Ecto neural progenitor cell (in vitro differentiated cells): ENCODE data around the gene ARL10.
A peak's percentile ranks its signal among the peaks of the same experiment; 100 is the strongest.

Experiments
- DNase-seq: peaks from one replicate; pipeline ENCODE4 v3.0.0-alpha.2; 2018; ENCODE audit warnings: low spot score

ARL10 gene

DNA sequence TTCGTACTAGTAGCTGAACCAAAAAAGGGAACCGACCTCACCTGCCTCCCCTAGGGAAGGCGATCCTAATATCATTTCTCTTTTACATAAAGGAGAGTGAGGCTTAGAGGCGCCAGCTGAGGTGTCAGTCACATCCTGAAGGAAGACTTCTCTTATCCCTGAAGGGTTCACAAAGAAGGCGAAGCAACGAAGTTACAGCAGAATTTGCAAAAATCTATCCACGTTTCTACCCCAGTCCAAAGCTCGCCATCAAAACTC is 3.1 kb upstream of the ARL10 start:
- DNase-seq: no peak

DNA sequence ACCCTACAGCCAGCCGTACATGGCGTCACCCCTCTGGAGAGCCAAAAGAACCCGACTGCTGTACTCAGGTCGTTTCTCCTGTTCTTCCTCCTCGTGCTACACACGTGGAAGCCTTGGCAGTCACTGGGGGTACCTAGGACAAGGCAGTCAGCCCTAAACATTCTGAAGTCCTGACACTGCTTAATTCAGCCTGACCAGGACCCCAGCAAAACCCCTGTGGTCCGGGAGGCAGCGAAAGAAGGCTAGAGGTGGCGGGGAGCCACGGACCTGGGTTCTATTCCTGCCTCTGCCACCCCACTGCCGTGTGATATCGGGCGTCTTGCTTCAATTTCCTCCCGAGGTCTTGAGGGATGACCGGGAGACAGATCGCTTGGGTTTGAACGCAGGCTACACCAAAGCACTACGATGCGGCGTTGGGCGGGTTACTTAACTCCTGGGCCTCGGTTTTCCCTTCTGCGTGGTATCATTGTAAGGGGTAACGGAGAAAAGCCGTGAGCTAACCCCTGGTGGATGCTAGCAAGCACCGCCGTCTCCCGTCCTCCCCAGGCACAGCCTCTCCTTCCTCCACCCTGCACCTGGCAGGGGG is 429 bp upstream of the ARL10 start:
- DNase-seq: no peak

DNA sequence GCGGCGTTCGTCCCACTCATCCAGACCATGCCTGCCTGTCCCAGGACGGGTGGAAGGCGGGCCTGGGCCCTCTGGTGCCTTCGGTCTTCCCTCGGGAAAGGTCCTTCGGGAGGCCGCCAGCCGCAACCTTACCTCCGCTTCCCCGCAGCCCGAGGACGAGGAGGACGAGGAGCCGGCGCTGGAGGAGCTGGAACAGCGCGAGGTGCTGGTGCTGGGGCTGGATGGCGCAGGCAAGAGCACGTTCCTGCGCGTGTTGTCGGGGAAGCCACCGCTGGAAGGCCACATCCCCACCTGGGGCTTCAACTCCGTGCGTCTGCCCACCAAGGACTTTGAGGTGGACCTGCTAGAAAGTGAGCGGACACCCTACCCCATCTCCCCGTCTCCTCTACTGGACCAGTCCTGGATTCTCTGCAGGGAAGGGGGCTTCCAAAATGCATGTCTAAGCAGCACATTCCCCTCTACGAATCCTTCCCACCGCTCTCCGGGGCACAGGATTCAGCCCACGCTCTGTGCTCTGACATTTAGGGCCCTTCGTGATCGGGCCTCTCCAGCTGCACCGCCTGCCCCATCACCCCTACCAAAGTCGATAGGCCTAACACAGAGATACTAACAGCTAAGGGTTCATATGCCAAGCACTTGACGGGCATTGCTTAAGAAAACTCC is 1.1 kb downstream of the ARL10 start:
- DNase-seq: no peak

DNA sequence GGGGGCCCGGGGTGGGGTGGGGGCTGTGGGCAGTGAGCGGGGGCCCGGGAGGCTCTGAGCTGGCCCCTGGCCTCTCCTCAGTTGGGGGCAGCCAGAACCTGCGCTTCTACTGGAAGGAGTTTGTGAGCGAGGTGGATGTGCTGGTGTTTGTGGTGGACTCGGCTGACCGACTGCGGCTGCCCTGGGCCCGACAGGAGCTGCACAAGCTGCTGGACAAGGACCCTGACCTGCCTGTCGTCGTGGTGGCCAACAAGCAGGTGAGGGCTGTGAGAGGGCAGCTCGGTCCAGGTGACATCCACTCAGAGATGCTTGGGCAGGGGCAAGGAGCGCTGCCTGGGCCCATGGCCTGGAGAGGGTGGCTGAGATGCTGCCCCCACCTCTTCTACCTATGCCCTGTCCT is 3.4 kb downstream of the ARL10 start:
- no peak for DNase-seq

DNA sequence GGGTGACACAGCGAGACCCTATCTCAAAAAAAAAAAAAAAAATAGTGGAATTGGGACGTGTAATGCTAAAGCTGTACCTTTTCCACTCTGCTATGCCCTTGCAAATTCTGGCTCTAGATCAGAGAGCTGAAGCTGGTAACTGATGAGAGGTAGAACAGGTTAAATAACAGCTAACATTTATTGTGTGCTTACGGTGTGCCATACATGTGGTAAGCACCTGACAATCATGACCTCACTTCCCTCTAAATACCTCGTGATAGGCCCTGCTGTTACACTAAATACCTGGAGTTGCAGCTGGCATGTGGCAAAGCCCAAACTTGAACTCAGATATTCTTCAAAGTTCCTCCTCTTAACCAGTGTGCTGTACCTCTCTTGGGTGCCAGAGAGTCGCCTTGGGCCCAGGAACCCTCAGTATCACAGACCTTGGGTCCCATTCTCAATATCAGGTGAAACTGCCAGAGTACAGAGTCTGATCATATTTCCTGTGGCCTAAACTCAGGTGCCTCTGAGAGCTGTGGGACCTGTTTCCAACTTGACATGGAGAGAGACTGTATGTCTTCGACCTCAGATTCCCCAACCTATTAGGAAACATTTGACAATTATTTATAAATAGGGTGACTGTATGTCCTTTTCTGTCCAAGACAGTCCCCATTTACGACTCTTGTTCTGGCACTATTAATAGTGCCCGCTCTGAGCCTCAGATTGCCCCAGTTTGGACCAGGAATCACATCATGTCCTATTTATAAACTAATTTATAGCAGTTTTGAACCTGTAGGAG is 4.8 kb downstream of the ARL10 start:
- DNase-seq: no peak

DNA sequence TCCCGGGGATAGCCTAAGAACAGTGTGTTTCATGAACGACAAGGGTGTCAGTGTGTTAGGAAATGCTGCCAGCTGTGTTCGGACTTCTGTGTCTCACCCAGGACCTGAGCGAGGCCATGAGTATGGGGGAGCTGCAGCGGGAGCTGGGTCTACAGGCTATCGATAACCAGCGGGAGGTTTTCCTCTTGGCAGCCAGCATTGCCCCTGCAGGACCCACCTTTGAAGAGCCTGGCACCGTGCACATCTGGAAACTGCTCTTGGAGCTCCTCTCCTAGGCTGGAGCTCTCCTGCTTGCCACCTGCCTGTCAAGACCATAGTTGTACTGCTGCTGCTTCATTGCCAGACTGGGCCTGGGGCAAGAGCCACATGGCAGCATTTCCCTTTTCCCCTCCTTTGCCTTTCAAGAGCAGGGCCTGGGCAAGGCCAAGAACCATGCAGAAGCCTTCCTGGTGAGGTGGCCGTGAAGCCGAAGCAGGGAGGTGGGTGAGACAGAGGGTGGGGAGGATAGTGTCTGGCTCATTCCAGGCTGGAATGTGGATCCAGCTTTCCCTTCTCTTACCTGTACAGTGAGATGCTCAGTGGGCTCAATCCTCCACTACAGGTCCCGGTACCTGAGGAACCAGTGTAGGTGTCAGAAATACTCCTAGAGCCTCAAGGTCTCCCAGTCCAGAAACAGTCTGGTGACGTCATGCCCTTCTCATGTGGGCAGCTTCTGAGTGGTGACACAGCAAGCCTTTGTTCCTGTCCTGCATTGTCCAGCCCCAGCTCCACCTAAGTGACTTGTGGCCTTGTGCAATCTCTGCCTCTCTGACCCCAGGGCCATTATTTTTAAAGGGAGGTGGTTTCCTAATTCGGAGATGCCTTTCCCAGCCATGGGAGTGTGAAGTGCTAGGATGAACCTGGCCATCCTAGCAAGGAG is 6.6 kb downstream of the ARL10 start:
- no peak for DNase-seq

DNA sequence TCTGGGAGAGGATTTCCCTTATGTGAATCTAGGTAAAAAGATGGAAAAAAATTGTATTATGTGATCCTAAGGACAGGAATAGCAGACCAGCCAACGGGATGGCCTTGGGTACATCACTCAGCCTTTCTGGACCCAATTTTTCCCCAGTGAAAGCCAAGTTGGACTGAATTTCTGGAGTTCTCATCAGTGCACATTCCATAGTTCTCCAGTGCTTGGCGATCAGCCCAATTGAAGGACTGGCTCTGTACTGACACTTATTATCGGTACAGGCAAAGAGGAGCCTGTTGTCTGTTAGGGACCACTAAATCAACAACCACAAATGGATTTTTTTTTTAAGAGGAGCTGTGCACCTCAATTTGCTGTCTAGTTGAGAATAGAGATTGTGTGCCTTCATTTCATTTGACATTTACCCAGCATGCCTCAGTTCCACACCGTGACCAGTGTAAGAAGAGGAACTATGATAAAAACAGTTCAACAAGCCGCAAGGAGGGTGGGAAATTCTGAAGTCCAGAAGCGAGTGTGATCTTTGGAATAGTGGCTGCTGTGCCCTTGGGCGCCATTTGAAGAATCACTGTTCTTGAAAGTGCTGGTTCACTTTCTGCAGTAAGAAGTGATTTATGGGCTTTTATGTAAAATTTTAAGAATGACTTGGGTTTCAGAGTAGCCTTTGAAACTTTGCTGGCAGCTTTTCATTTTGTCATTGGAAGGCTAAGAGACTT is 8.0 kb downstream of the ARL10 start:
- DNase-seq: no peak

DNA sequence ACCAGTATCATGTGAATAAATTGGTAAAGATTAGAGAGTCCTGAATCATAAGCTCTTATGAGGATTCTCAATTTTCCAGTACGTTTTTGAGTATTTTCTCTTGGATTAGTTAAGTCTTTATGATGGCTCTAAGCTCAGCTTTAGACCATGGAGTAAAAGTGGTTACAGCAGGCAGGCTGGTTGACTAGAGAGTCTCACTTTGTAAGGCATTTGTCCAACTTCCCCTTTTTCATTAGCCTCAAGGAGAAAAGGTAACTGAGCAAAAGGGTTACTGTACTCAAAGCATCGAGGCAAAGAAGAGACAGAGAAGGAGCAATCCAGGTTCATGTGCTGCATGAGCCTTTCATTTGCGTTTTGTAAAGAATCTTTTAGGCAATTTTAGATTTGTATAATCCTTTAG is 14.6 kb downstream of the ARL10 start:
- no peak for DNase-seq

DNA sequence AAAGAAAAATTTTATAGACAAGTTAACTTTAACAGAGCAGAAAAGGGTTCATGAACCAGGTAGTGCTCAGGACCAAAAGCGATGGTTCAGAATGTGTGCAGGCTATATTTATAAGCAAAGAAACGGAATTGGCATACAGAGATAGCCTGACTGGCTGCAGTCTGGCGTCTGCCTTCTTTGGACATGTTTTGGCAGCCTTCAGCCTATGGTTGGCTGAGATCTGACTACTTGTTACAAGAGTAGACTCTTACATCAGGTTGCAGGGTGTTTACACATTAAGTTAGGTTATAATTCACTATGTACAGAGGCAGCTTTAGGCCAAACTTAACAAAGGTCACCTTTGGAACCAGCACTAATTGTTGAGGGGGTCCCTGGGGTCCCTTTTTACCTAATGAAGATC is 16.1 kb downstream of the ARL10 start:
- DNase-seq: no peak

DNA sequence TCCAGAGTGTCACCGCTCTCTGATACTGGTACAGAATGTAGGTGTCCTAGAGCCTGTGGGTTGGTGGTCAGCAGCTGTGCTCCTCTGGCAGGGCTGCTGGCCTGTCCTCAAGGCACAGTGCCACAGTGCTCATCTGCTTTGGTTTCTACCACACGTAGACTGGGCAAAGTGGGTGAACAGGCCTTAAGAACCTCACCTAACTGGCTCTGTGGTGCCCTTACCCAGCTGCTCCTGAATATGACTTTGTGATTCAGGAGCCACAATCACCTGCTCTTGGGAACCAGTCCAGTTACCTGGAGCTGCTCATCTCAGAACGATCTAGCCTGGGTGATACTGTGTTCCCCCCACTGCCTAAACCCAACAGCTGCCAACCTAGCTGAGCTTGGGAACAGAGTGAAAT is 16.7 kb downstream of the ARL10 start:
- DNase-seq: no peak

DNA sequence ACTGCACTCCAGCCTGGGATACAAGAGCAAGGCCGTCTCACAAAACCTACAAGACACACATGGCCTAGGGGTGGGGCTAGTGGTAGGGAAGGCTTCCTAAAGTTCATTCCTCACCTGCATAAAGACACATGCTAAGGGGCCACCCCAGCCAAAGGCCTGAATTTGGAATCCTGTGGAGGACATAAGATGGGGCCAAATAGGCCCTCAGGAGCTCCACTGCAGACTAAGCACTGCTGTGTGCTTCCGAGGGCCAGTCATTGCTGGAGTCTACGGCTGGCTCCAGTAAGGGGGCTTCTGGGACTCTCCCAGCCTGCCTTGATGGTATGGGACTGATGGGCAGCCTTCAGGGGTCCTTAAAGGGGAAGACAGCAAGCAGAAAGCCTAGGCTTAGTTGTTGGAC is 17.4 kb downstream of the ARL10 start:
- DNase-seq: no peak

DNA sequence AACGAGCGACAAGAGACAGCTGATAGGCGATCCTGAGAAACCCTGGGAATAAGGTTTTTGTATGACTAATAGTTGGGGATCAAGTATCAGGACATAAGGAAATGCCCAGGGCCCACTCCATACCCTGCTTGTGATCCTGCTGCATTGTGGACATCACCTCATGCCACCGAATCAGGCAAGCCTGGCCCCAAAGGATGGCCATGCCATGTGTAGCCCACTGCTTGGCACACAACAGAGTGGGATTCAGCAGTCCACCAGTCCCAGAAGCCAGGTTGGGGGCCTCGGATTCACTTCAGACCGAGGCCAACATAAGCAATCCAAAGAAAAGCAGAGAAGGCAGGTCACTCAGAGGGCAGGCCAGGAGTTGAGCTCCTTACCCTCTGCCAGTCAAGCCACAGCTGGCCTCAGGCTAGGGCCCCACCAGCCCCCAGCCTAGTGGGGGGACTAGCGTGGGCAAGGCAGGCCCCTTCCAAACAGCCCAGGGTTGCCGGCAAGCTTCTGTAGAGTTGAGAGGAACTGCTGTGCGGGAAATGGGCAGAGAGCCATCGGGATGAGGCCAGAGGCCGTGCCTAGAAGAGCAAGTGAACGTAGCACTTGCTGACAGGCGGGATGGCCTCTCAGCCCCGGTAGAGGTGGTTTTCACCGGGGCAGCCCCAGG is 18.1 kb downstream of the ARL10 start:
- DNase-seq: no peak

DNA sequence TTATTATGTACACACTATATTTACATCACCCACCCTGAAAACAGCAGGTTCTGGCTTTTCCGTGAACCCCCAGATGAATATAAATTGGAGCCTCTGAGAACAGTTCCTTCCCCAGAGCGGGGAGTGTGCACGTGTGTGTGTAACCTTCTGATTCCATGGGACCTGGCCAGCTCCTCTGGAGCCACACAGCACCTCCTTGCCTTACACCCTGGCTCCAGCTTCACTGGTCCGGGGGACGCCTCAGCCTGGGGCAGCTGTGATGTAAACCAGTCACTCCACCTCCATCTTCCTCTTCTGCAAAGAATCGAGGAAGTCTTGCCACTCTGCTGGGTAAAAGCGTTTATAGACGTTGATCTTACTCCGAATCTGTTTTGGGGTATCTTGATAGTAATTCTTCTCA is 18.7 kb downstream of the ARL10 start:
- no peak for DNase-seq

DNA sequence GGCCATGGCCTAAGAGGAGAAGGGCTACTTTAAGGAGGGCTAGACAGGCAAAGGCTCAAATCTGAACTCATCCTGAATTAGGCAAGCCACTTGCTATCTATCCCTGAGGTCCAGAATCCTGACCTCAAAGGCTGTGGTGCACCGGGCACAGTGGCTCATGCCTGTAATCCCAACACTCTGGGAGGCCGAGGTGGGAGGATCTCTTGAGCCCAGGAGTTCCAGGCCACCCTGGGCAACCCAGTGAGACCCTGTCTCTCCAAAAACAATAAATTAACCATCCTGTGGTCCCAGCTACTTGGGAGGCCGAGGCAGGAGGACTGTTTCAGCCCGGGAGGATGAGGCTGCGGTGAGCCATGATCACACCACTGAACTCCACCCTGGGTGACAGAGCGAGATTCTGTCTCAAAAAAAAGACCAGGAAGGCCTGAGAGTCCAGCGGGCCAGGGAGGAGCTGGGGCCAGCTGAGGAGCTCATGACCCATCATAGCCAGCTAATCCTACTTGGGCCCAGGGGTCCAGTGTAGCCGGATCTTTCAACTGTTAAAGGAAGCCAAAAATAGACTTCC is 19.2 kb downstream of the ARL10 start:
- no peak for DNase-seq

DNA sequence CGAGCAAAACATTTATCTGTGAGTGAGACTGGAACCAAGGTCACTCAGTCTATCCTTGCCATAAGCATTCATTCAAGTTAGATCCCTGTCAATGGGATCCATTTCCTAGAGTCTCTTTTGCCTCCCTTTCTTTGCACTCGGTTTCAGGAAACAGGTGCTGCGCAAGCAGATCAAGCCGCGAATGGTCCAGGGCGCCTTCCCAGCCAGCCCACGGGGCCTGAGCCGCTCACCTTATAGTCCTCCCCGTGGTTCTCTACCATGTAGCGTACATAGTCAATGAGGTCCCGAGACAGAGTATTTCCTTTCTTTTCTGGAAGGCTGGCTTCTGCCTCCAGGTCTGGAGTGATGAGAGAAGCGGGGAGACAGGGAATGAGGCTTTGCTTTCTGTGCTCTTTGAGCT is 19.7 kb downstream of the ARL10 start:
- no peak for DNase-seq

DNA sequence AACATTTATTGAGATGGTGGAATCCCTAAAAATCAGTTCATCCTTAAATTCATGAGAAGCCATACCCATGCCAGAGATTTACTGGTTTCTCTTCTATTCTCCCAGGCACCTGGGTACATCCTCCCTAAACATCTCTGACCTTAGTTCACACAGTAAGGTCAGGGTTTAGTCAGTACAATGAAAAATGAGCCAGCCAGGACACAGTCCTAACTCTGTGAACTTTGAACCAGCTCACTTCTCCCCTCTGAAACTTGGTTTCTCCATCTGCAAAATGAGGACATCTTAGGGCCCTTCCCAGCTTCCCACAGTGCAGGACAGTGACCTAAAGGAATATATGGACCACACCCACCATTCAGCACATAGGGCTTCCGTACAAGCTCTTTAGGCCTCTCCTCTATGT is 21.2 kb downstream of the ARL10 start:
- no peak for DNase-seq

DNA sequence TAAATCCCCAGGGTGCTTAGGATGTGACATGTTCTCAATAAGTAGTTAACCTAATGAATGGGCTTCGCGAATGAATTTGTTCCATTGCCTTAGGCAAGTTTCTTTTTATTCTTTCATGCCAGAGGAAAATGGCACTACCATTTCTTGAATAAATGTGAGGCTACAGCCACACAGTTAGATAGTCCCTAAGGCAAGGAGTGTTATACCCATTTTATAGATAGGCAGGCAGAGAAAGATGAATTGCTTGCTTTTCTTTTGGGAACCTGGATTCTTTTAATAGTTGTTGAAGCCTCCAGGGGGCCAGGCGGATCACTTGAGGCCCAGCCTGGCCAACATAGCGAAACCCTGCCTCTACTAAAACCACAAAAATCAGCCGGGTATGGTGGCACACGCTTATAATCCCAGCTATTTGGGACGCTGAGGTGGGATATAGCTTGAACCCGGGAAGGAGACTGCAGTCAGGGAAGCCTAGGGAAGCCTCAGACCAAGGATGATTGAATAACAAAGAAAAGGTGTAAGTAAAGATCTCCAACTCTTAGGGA is 22.2 kb downstream of the ARL10 start:
- DNase-seq: no peak

DNA sequence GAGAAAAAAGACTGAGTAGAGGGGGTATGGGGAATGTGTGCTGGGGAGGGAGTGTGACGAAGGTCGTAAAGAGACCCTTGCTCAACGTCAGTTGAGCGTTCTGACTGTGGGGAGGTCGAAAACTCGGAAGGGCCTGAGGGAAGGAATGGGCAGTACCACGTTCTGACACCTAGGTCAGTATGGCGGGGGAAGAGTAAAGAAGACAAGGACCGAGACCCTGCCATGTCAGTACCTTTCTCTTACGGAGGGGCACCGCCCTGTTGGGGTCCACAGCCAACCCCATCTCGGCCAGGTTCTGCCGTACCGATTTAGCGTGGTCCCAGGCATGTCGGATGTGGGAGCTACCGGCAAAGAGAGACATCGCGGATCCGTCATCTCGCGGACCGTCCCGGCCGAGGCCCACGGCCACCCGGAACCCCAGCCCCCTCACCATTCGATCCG is 22.7 kb downstream of the ARL10 start:
- no peak for DNase-seq

DNA sequence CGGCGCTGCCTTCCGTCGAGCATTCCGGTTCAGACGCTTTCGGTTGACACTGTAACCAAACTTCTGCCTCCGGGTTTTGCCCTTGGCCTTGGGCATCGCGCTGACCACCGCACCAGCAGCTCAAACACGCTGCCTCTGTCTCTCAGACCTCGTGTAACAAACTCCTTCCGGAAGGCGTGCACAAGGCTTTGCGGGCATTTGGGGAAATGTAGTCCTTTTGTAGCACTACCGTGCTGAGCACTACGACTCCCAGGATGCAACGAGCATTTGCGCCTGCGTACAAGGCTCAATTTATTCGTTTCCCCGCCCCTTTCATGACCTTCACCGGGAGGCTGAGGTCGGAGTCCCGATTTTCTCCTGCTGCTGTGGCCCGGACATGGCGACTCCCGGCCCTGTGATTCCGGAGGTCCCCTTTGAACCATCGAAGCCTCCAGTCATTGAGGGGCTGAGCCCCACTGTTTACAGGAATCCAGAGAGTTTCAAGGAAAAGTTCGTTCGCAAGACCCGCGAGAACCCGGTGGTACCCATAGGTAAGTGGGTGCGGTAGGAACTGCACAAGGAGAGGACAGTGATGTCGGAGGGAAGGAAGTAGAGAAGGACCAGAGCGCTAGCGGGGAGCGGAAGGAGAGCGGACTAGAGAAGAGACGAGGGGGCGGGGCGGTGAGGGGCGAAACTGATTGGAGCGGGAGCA is 23.3 kb downstream of the ARL10 start, which contains the start of the genes HIGD2A and NOP16:
Gene HIGD2A, plus strand, starts transcription at position 308 of the 691 bp plus-strand sequence. Its CDS starts 69 bp downstream, at position 377.
Gene NOP16, minus strand, starts transcription at position 155 of the 691 bp plus-strand sequence. Its CDS starts 59 bp downstream, at position 96.
- peak; percentile 97 for DNase-seq
